ENCODE measurements around the gene SMIM45.
A peak's percentile ranks its signal among the peaks of the same experiment; 100 is the strongest.

The SMIM45 gene

DNA sequence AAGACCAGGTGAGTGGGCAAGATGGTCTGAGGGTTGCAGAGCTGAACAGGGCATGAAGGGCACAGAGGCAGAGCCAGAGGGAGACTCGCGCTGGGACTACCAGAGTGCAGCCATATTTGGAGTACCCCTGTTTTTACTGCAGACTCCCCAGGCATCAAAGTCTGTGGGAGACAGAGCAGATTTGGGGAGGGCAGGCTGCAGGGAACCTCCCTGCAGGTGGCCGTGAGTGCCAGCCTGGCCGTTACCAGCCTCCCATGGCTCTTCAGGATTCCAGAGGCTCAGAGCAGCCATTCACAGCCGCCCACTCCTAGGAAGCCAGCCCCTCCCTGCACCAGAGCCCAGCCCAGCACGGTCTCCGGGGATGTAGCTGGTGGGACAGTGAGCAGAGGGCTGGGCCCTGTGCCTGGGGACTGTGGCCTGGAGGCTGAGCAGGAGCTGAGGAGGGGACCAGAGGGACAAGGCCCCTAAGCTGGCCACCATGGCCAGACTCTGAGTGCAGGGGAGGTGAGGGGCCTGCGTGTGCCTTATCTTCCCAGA lies 17.2 kb downstream of the SMIM45 start, which contains the start of gene SEPTIN3:
Gene SEPTIN3, plus strand, starts transcription at position 334 of the 537 bp plus-strand sequence. CDS start 2,050 bp downstream, outside the sequence.
- DNase-seq (ENCODE audit: low read depth): no peak

DNA sequence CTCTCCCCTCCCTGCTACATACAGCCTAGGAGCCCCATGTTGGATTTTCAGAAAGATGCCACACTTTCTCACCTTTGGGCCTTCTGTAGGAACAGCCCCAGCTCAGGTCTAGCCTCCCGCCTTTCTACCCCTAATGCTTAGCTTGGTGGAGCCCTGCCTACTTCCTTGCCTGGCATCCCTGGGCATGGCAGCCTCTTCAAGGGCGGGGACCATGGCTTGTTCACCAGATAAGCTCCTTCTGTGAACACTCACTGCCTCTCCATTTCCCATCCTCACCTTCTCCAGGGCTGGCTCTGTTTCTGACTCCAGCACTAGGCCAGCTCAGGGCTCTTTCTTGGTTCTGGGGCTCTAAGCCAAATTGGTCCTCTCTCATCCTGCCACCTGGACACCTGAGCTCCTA lies 18.7 kb downstream of the SMIM45 start:
- no peak for DNase-seq (ENCODE audit: low read depth)

DNA sequence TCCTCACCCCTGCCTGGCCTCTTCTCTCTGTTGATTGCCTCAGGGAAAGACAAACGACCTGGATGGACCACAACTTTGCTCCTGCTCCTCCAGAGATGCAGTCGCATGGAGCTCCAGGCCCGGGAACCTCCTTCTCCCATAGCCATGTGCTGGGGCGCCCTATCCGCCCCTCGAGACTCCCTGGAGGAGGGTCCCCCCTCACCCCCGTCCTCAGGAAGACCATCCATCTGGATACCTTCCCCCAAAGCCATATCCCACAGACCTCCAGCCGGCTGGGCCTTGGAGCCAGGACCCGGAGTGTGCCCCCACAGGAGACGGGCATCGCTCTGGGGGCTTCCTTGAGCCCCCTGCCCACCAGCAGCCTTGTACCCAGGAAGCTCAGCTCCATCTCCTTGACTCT lies 19.5 kb downstream of the SMIM45 start:
- no peak for DNase-seq (ENCODE audit: low read depth)

DNA sequence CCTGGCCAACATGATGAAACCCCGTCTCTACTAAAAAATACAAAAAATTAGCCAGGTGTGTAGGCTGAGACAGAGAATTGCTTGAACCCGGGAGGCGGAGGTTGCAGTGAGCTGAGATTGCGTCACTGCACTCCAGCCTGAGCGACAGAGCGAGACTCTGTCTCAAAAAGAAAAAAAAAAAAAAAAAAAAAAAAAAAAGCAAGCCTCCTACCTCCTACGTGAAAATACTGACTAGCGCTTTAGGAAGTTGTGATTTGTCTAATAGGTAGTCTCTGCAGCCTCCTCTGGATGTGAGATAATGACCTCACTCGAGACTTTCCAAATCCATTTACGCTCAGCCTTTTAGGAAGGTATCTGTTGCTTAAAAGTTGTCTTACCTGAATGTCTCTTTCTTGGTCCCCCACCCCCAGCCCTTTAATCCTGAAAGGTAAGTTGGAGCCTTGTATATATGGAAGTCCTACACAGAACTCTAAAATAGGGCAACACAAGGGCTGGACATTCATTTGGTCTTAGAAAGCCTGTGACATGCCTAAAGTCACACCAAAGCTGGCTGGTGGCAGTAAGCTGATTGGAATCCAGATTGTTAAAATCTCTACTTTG lies 22.8 kb downstream of the SMIM45 start:
- no peak for DNase-seq (ENCODE audit: low read depth)

DNA sequence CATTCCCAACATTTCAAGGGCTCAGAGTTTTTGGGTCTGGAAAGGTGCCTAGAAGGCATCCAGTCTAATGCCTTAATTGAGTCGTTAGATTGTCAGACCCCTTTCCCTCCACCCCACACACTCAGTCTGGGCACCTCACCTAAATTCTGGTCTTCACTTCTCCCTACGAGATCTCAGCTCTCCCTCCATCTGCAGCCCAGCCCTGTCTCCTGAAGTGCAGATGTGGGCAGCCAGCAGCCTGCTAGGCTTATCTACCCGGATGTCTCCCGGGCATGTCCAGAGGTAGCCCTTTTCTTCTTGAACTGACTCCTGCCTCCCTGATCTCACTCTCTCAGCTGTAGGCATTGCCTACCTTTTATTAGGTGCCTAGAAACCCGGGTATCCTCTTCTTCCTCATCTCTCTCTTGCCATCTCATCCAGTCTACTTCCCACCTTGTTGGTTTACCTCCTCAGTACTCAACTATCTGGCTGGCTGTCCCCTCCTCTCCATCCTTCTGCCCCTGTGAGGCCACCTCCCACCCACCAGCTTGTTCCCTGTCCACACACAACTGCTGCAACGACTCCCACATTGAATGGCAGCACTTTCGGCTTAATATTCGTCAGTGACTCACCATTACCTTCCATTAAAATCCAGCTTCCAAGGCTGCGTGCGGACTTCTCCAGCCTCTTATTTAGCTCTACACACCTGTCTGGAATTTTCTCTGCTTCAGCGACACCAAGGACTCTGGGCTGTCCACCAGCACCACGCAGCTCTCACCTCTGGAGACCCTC lies 23.5 kb downstream of the SMIM45 start:
- no peak for DNase-seq (ENCODE audit: low read depth)

DNA sequence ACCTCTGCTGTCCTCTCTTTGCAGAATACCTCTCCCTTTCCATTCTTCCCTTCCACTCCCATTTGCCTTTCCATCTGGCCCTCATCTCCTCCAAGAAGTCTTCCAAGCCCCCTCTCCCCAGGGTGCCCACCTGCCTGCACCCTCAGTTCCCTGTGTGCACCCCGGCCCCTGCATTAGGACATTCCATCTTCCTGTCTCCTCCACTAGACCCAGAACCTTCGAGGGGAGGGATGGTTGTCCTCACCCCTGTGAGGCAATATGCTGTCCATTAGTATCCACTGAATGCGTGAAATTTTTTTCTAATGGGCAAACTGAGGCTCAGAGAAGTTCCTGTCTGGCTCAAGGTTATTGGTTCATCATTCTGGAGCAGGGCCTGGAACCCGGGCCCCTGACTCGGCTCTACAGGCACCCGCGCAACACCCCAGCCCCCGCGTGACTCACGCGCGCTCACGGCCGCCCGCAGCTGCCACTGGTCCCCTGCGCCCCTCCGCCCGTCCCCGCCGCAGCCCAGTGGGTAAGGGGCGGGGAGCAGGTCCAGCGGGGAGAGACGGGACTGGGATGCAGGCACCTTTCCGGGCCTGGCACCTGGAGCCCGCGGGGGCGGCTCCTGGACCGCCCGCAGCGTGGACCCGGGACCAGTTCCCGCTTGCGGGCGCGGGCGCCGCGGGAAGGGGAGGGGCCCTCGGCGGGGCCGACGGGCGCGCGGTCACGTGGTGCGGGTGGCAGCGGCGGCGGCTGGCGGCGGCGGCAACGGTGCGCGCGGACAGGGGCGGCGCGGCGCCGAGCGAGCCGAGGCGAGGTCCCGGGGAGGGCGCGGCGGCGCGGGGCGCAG lies 24.3 kb downstream of the SMIM45 start:
- DNase-seq (ENCODE audit: low read depth): no peak

DNA sequence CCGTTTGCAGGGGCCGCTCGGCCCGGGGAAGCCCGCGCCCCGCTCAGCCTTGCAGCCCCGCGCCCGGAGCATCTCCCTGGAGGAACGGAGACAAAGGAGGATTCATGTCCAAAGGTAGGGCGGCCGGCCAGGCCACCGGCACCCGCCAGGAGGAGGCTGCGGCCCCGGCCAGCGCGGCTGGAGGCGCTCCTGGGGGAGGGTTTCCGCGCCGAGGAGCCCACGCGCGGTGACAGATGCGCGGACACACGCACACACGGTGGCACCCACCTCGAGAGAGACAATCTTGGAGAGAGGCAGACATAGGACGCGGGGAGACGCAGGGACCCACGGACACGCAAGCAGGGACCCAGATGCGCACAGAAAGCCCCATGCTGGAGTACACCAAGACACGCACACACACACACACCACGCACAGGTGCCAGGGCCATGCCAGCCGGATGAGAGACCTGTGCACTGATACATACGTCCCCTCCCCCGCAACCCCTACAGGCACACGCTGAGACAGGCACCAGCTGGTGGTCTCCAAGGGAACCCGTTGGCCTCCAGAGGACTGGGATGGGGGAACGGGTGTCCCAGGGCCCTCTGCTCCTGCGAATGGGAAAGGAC lies 25.1 kb downstream of the SMIM45 start:
- no peak for DNase-seq (ENCODE audit: low read depth)

DNA sequence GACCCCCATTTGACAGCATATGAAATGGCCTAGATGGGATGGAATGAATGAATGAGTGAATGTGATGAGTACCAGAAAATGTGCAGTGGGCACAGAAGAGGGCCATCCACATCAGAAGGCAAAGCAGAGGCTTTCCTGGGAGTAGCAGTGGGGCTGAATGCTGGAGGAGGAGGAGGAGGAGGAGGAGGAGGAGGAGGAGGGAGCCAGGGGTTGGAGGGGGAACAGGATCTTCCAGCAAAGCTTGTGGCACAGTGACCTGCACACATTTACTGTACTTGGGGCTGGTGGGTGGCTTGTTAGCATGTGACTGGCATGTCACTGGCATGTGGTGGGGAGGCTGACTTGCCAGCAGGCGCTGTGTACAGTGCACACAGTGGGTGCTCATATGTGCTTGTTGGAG lies 26.8 kb downstream of the SMIM45 start:
- DNase-seq (ENCODE audit: low read depth): no peak

DNA sequence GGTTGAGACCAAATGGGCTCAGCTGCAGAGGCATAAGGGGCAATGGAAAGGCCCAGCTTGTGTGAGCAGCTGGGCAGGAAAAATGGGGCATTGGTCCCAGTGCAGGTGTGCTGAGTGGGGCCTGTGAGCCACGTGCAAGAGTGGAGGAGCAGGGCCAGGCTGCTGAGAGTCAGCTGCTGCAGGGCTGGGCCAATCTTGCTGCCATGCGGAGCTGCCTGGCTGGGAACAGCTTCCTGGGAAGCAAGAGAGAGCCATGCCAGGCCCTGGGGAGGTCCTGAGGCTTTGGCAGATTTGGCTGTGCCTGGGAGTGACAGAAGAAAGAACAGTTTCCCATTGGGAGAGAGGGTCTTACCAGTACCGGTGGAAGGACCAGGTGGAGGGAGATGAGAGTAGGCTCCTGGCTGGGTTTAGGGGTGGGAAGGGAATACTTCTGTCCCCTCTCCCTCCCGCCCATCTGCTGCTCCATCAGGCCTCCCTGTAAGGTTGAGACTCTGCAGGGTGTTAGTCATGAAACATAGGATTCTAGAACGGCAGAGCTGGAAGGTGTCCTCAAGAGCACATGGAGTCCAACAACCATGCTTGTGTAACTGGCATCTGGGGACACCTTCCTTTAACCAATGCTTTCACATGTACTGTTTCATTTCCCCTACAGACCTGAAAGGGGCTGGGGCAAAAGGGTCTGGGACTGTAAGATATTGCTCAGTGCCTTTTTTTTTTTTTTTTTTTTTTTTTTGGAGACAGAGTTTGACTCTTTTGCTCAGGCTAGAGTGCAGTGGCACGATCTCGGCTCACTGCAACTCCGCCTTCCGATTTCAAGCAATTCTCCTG lies 27.7 kb downstream of the SMIM45 start:
- no peak for DNase-seq (ENCODE audit: low read depth)

DNA sequence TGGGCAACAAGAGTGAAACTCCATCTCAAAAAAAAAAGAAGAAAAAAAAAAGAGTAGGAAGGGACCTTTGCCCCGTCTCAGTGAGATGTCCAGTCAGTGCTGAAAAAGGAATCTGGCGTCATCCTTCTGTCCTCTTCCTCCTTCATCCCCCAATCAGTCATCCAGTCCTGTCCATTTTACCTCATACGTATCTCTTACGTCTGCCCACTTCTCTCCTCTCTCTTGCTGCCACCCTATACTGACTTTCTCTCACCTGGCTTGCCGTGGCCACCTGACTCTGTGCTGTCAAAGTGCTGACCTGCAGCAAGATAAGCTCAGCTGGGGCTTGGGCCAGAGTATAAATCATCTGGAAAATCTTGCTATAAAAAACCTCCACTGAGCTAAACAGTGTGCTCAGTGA lies 30.9 kb downstream of the SMIM45 start:
- no peak for DNase-seq (ENCODE audit: low read depth)

DNA sequence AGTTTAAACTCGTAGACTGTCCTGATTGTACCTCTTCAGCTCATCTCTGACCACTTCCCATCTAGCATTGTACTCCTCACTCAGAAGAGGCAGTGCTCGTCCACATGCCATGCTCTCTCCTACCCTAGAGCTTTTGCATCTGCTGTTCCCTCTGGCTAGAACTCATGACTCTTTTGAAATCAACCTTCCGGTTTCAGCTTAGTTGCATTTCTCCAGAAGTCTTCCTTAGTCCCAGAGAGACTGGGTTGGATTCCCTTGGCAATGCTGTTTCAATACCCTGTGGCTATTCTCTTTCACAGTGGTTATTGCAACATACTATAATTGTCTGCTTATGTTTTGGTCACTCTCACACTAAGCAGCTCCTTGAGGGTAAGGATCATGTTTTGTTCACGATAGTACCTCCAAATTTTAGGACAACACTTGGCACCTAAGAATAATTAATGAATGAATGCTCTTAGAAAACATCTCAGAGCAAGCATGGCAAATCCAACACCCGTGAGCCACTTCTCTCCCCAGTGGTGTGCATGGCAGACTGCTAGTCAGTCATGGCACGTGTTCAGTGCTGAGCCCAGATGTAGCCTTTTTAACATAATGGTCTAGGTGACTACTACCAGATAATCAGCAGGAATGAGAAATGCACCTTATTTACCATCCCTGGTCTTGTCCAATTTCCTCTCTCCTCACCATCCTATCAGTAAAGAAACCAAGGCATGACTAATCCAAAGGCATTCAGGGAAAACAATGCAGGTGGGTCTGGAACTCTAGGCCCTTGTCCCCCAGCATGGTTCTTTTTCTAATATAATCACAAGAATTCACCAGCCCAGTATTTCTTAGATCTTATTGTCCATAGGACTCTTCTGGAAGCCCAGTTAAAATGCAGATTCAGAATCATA lies 31.8 kb downstream of the SMIM45 start:
- peak; percentile 11 for DNase-seq (ENCODE audit: low read depth)

DNA sequence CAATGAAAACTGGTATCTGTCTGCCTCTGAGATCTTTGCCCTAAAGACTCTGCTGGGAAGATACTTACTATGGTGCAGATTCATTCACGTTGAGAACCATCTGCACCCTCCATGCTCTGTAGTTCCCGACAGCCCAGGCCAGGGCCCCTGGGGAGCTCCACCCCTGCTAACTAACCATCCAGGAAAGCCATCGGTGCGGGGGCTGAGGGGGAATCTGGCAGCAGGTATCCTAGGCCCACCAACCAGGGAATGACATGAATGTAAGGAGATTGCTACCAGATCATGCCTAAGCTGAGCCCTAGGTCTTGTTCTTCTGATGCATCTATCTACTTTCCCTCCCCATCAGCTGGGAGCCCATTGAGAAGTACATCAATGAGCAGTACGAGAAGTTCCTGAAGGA lies 35.3 kb downstream of the SMIM45 start:
- DNase-seq (ENCODE audit: low read depth): no peak

DNA sequence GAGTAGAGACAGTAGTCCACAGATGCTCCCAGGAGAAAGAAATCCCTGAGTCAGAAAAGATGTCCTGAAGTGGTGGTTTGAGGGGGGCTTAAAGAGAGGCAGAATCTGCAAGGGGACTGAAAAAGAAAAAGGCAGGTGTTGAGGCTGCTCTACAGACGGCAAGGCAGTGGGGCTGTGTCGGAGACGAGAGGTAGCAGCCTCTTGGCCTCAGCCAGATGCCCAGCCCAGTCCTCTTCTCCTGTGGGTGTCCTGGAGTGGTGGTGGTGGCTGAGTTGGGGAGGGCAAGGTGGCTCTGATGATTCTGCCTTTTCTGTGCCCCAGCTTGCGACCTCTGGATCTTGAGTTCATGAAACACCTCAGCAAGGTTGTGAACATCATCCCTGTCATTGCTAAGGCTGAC lies 37.3 kb downstream of the SMIM45 start:
- no peak for DNase-seq (ENCODE audit: low read depth)

DNA sequence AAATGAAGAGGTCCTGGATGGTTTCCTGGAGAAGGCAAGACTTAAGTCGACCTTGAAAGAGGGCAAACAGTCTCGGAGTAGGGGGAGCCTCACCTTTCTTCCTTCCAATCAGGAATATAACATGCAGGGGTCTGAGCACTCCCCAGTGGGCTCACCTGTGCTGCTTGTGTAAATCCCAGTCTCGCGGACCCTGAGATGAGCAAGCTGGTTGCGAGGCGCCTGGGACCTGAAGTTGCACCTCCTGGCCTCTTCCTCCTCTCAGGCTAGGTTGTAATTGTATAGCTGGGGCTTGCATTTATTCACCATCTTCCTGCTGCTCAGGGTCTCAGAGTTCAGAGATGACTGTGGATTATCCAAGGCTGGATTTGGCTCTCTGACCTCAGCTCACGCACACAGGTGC lies 39.2 kb downstream of the SMIM45 start:
- no peak for DNase-seq (ENCODE audit: low read depth)

DNA sequence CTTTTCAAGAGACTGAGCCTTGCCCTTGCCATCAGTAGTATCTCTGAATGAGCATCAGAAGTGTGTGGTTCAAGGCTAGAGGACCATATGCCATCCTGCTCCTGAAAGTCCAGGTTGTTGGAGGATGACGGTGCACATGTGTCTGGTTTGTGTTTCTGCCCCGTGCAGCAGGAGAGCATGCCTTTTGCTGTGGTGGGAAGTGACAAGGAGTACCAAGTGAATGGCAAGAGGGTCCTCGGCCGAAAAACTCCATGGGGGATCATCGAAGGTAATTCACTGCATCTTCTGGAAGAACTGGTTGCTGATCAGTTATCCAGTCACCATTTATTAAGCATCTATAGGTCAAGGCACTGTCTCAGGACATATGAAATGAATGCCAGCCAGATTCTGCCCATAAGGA lies 40.5 kb downstream of the SMIM45 start:
- no peak for DNase-seq (ENCODE audit: low read depth)

DNA sequence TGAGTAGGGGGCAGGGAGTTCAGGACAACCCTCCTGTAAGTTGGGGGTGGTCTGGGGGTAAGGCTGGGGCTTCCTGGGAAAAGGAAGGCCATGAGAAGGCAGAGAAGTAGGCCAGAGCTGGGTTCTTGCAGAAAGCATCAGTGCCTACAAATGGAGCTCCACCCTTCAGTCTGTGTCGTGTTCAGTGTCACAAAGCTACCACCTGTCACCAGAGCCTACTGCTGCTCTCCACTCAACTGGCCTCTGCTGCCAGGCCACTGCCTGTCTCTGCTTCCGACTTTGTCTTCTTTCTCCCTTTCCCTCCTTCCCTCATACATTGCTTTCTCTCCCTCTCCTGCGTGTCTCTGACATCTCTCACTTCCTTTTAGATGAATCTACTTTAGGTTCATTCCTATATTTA lies 43.3 kb downstream of the SMIM45 start:
- no peak for DNase-seq (ENCODE audit: low read depth)

DNA sequence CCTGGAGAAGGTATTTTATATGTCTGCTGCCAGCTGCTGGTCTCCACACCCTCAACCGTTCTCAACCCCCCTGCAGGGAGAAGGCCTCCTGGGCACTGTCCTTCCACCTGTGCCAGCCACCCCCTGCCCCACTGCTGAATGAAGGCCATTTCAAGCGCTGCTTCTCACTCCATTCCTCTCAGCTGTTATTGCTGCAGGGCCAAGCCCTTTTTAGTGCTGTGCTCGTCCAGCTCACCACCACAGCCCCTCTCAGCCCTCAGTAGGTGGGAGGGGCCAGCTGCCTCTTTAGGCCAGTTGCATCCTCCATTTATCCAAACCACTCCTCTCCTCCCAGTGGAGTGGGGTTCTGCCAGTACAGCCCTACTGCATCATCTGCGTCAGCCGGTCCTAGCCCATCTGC lies 44.9 kb downstream of the SMIM45 start:
- DNase-seq (ENCODE audit: low read depth): no peak

DNA sequence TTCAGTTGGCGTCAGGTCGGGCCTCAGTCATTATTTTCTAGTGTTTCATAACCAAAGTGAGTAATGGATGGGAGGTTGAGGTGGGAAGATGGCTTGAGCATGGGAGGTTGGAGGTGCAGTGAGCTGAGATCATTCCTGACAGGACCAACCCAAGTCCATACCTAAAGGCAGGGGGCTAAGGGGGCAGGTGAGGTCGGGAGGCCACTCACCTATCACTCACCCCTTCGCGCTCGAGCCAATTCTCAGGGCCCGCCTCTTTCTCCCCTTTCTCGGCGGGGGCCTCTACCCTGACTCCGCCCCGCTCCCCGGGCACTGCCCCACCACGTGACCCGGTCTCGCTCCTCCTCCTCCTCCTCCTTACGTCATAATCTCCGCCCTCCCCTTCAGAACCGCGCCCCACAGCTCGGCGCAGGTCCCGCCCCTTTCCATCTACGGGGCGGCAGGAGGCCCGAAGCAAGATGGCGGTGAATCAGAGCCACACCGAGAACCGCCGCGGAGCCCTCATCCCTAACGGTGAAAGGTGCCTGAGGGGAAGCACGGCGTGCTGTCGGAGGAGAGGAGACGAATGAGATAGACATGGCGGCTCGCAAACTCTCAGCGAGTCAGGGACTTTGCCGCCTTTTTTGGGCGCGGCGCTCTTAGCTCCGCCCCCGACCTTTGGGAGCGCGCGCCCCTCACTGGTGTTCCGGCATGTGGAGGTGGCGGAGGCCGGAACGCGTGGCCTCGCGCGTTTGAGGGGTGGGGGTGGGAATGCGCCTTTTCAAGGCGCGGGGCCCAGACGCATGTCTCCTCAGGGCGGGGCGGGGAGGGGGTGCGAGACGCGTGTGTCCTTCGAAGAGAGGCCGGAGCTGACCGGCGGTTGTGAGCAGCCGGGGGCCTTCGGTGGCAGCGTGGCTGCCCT lies 46.7 kb downstream of the SMIM45 start, which contains the start of gene WBP2NL:
Gene WBP2NL, plus strand, starts transcription at position 428 of the 901 bp plus-strand sequence. Its CDS starts 31 bp downstream, at position 459.
- peak; percentile 81 for DNase-seq (ENCODE audit: low read depth)

DNA sequence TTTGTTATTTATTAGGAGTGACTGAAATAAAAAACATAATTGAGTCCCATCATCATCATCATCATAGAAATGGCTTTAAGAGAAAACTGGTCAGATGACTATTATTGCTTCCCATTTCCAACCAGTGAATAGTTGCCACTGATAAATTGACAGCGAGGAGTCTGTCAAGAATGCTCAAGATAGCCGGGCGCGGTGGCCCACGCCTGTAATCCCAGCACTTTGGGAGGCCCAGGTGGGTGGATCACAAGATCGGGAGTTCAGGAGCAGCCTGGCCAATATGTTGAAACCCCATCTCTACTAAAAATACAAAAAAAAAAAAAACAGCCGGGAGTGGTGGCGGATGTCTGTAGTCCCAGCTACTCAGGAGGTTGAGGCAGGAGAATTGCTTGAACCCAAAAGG lies 48.5 kb downstream of the SMIM45 start:
- DNase-seq (ENCODE audit: low read depth): no peak
